B cell (primary cell): Measurements from ENCODE around the gene LSM4. TPM values are rescaled to one million over a fixed set of nuclear protein-coding genes. Genes with fewer than 3 reads are reported as not detected.

Experiments used
- ATAC-seq: fragments of 200-7000 bp; cut with Tn5 transposase; one replicate; pipeline ENCODE4 v1.10.0; 2021; ENCODE audit warnings: low read depth, mild to moderate bottlenecking, moderate number of reproducible peaks, moderate library complexity
- CTCF ChIA-PET: fragments of 350-600 bp; sonication (Branson Sonifier 250); formaldehyde crosslinking; loops from one replicate; lab custom pipeline; 2021; ENCODE audit warnings: antibody characterized with exemption, inconsistent platforms; lab: Charles Lee
- POLR2A ChIA-PET: fragments of 350-600 bp; sonication (Branson Sonifier 250); formaldehyde crosslinking; loops from one replicate; lab custom pipeline; 2021; ENCODE audit warnings: antibody characterized with exemption; lab: Charles Lee
- DNase-seq: peaks from one replicate; pipeline ENCODE4 v3.0.0; 2013
- H2AFZ ChIP-seq: 2 replicates; pipeline ENCODE4 v1.6.1; 2012; ENCODE audit warnings: mild to moderate bottlenecking, low read depth, low read length; ENCODE audit not compliant: insufficient read depth, poor library complexity, severe bottlenecking
- H3K27ac ChIP-seq, 2 donors: 1 replicate in 1 of 2; 2 replicates in 1 of 2; pipeline ENCODE4 v1.5.1; 2012 to 2013; ENCODE audit warnings: low read length in 2 of 2, mild to moderate bottlenecking in 2 of 2, moderate library complexity in 1 of 2
- H3K27me3 ChIP-seq, 4 experiments: fragments of 200-600 bp in 1 of 4; sonication (generic) in 1 of 4; replicated peaks in 1 of 4; 1 replicate in 2 of 4; 2 replicates in 2 of 4; pipeline versions ENCODE4 v1.6.1 to v1.7.0; 2013 to 2016; ENCODE audit warnings: low read length in 3 of 4, mild to moderate bottlenecking in 2 of 4, mixed read lengths in 1 of 4, moderate library complexity in 1 of 4; ENCODE audit not compliant: insufficient read depth in 4 of 4, control insufficient read depth in 3 of 4; ENCODE audit errors: control extremely low read depth in 1 of 4
- H3K36me3 ChIP-seq, 2 experiments: replicated peaks in 1 of 2; 1 replicate in 1 of 2; 2 replicates in 1 of 2; pipeline versions ENCODE4 v1.6.1 to v1.7.1; 2013; ENCODE audit warnings: low read length in 1 of 2; ENCODE audit not compliant: insufficient read depth in 2 of 2, control insufficient read depth in 1 of 2; ENCODE audit errors: control extremely low read depth in 1 of 2, extremely low read depth in 1 of 2
- H3K4me1 ChIP-seq, 2 donors: fragments of 200-600 bp in 1 of 2; sonication (generic) in 1 of 2; 1 replicate in 1 of 2; 2 replicates in 1 of 2; pipeline versions ENCODE4 v1.5.1 to v1.6.1; 2013 to 2017; ENCODE audit warnings: low read length in 2 of 2; ENCODE audit not compliant: control insufficient read depth in 2 of 2, insufficient read depth in 2 of 2
- H3K4me2 ChIP-seq: replicated peaks from 2 replicates; pipeline ENCODE3; 2012; ENCODE audit warnings: mild to moderate bottlenecking, low read depth, low read length; ENCODE audit not compliant: poor library complexity, severe bottlenecking
- H3K4me3 ChIP-seq, 5 experiments: fragments of 200-600 bp in 1 of 5; sonication (generic) in 1 of 5; 1 replicate in 3 of 5; 2 replicates in 2 of 5; pipeline versions ENCODE4 v1.5.1 to v1.7.0; 2011 to 2016; ENCODE audit warnings: low read length in 4 of 5, mild to moderate bottlenecking in 4 of 5, low read depth in 2 of 5, control low read depth in 1 of 5, moderate library complexity in 1 of 5; ENCODE audit not compliant: insufficient read depth in 1 of 5; ENCODE audit errors: control extremely low read depth in 1 of 5, extremely low read depth in 1 of 5
- H3K79me2 ChIP-seq: fragments of 200-600 bp; sonication (generic); one replicate; pipeline ENCODE4 v1.6.0; 2016; ENCODE audit warnings: low read length; ENCODE audit not compliant: control insufficient read depth, insufficient read depth
- H3K9ac ChIP-seq: fragments of 200-600 bp; sonication (generic); 2 replicates; pipeline ENCODE4 v1.6.1; 2017; ENCODE audit warnings: mild to moderate bottlenecking, low read length, moderate library complexity
- H3K9me3 ChIP-seq, 3 donors: one replicate each; pipeline versions ENCODE4 v1.6.1 to v1.7.1; 2013; ENCODE audit warnings: low read length in 2 of 3; ENCODE audit not compliant: control insufficient read depth in 2 of 3, insufficient read depth in 1 of 3; ENCODE audit errors: control extremely low read depth in 1 of 3
- H4K20me1 ChIP-seq: 2 replicates; pipeline ENCODE4 v1.6.0; 2012; ENCODE audit warnings: mild to moderate bottlenecking, low read length; ENCODE audit not compliant: insufficient read depth, control insufficient read depth, poor library complexity, severe bottlenecking
- H3K27ac Mint-ChIP-seq: one replicate; pipeline ENCODE4 v1.8.0; 2021; ENCODE audit warnings: mixed read lengths
- H3K27me3 Mint-ChIP-seq: one replicate; pipeline ENCODE4 v1.8.0; 2021; ENCODE audit warnings: mixed read lengths
- H3K4me1 Mint-ChIP-seq: one replicate; pipeline ENCODE4 v1.8.0; 2021; ENCODE audit warnings: mixed read lengths
- H3K4me3 Mint-ChIP-seq: one replicate; pipeline ENCODE4 v1.8.0; 2021; ENCODE audit warnings: mixed read lengths
- H3K9me3 Mint-ChIP-seq: one replicate; pipeline ENCODE4 v1.8.0; 2022; ENCODE audit warnings: mixed read lengths; ENCODE audit not compliant: insufficient read depth
- EZH2 ChIP-seq: IDR thresholded peaks from 2 replicates; pipeline ENCODE4 v1.6.1; 2012; ENCODE audit warnings: borderline replicate concordance, low read depth, mild to moderate bottlenecking, moderate library complexity, low read length; ENCODE audit not compliant: insufficient read depth, poor library complexity, severe bottlenecking
- WGBS: methylation state at CpG from one replicate; pipeline ENCODE4 v1.1.5; 2013; ENCODE audit warnings: missing lambda C conversion rate; ENCODE audit not compliant: insufficient coverage; 5-methylcytosine and 5-hydroxymethylcytosine counted together
- intact Hi-C: fragments of 100-400 bp; cut with micrococcal nuclease; formaldehyde crosslinking; loops from one replicate; pipeline ENCODE4 v1.10.0; 2022
- polyA plus RNA-seq: library from polyadenylated mRNA; depleted of rRNA; stranded (reverse); fragments of >200 nt; gene quantifications from 2 replicates; pipeline ENCODE4 v1.2.3, GENCODE V29; 2012
- total RNA-seq, 2 donors: library from RNA; stranded (reverse); fragments of 120-200 nt in 1 of 2; gene quantifications; 1 replicate in 1 of 2; 2 replicates in 1 of 2; pipeline versions ENCODE4 v1.2.3 to v1.2.4, GENCODE V29; 2013 to 2022
- TF ChIP-seq, protein P1 (sequence below): fragments of 200-600 bp; IDR thresholded peaks from one replicate; pipeline ENCODE4 v1.8.0; 2022; ENCODE audit warnings: antibody characterized with exemption, mild to moderate bottlenecking

Gene LSM4
- total and polyA plus RNA-seq, 2 donors (not counting 1 experiment from before 2014, with no cell fraction given): 66.3 to 86.1 TPM

GRCh38 chr19:18317961-18318800 is 4.7 kb downstream of the LSM4 start:
- no peak for DNase-seq
- 38% methylated on average over 16 of the region's 18 CpGs for WGBS
- no peak overlapping the region for H3K4me3 ChIP-seq
- CTCF ChIA-PET: interaction anchor here (1.2 to 9.8 kb wide), 4 partner anchors 11 to 93 kb away, joined by 3 to 242 read pairs (median 8); partner anchors contain the start of gene JUND
- intact Hi-C loops: no loop called here
- H3K9me3 Mint-ChIP-seq: no peaks in the 10 kb centered on the region
- H3K27me3 ChIP-seq: no peaks in the 10 kb centered on the region
- peak overlapping the region; percentile 78 for H3K27ac Mint-ChIP-seq
- no peak for ATAC-seq
- TF ChIP-seq, protein P1, sequence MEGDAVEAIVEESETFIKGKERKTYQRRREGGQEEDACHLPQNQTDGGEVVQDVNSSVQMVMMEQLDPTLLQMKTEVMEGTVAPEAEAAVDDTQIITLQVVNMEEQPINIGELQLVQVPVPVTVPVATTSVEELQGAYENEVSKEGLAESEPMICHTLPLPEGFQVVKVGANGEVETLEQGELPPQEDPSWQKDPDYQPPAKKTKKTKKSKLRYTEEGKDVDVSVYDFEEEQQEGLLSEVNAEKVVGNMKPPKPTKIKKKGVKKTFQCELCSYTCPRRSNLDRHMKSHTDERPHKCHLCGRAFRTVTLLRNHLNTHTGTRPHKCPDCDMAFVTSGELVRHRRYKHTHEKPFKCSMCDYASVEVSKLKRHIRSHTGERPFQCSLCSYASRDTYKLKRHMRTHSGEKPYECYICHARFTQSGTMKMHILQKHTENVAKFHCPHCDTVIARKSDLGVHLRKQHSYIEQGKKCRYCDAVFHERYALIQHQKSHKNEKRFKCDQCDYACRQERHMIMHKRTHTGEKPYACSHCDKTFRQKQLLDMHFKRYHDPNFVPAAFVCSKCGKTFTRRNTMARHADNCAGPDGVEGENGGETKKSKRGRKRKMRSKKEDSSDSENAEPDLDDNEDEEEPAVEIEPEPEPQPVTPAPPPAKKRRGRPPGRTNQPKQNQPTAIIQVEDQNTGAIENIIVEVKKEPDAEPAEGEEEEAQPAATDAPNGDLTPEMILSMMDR: no peak
- TF ChIP-seq EZH2: no peak
- peak overlapping the region; percentile 28 for H2AFZ ChIP-seq
- H3K4me2 ChIP-seq: peak overlapping the region; percentile 65
- H3K4me1 ChIP-seq: peaks cover 24 to 57% of the 10 kb centered on the region in 2 donors
- H3K36me3 ChIP-seq: peaks cover 0 to 6% of the 10 kb centered on the region in 2 experiments
- no peak overlapping the region for H3K9ac ChIP-seq
- H3K4me1 Mint-ChIP-seq: peaks cover 57% of the 10 kb centered on the region
- H3K4me3 Mint-ChIP-seq: peak overlapping the region; percentile 19
- peaks cover 0 to 6% (median 0%) of the 10 kb centered on the region in 3 donors for H3K9me3 ChIP-seq
- H3K27ac ChIP-seq: peak overlapping the region; percentile 0 to 78
- no peaks in the 10 kb centered on the region for H3K27me3 Mint-ChIP-seq
- peaks cover 7% of the 10 kb centered on the region for H4K20me1 ChIP-seq
- POLR2A ChIA-PET: interaction anchor here (0.6 to 4.6 kb wide), 5 partner anchors 12 to 47 kb away, joined by 4 to 37 read pairs (median 4); partner anchors contain the start of gene JUND
- H3K79me2 ChIP-seq: peaks cover 54% of the 10 kb centered on the region

DNA sequence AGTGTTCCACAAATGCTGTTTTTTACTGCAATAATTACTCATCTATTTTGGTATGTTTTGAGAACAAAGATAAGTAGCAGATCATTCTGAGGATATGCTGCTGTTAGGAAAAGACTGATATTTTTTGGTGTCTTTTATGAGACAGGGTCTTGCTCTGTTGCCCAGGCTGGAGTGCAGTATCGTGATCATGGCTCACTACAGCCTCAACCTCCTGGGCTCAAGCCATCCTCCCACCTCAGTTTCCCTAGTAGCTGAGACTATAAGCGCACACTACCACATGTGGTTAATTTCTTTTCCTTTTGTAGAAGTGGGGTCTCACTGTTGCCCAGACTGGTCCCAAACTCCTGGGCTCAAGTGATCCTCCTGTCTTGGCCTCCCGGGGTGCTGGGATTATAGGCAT is 9.5 kb downstream of the LSM4 start:
- Histone ChIP-seq H3K9ac (no peak overlapping the region), H3K36me3 (peaks cover 0 to 37% of the 10 kb centered on the region in 2 experiments), H3K27me3 (no peaks in the 10 kb centered on the region), H4K20me1 (peaks cover 5% of the 10 kb centered on the region), H3K9me3 (no peaks in the 10 kb centered on the region), H3K4me2 (no peak overlapping the region), H2AFZ (no peak overlapping the region), H3K27ac (no peak overlapping the region), H3K4me3 (no peak overlapping the region), H3K79me2 (peaks cover 22% of the 10 kb centered on the region), H3K4me1 (peaks cover 8 to 28% of the 10 kb centered on the region in 2 donors)
- DNase-seq: no peak
- no peak for TF ChIP-seq EZH2
- TF ChIP-seq, protein P1: no peak
- ATAC-seq: no peak
- Mint-ChIP-seq H3K4me1 (peaks cover 27% of the 10 kb centered on the region), H3K27ac (no peak overlapping the region), H3K9me3 (no peaks in the 10 kb centered on the region), H3K27me3 (no peaks in the 10 kb centered on the region), H3K4me3 (no peak overlapping the region)
- CTCF ChIA-PET: interaction anchor here (0.6 to 2.3 kb wide), 3 partner anchors 8 to 34 kb away, joined by 3 to 9 read pairs (median 5); no protein-coding TSS in a partner anchor
- intact Hi-C loops: no loop called here
- POLR2A ChIA-PET: interaction anchor here (1.1 kb wide), 1 partner anchor 34 kb away, joined by 6 read pairs; no protein-coding TSS in a partner anchor
- 100% methylated on average over 1 of the region's 3 CpGs for WGBS
